H1 (cell line): ENCODE results near the gene TUBGCP6. TPM values are rescaled to one million over a fixed set of nuclear protein-coding genes. Genes with fewer than 3 reads are reported as not detected.
A peak's percentile ranks its signal among the peaks of the same experiment; 100 is the strongest.

Experiments used
- CTCF ChIA-PET: fragments of 300-600 bp; sonication (Branson Sonifier 250); formaldehyde crosslinking; loops from one replicate; lab custom pipeline; 2021; ENCODE audit not compliant: partially characterized antibody; lab: Charles Lee
- POLR2A ChIA-PET: fragments of 300-600 bp; sonication (Branson Sonifier 250); formaldehyde crosslinking; loops from one replicate; lab custom pipeline; 2021; ENCODE audit warnings: inconsistent platforms; ENCODE audit not compliant: partially characterized antibody; lab: Charles Lee
- DNase-seq, 2 experiments: peaks; one replicate each; pipeline versions ENCODE4 v3.0.0 to v3.0.0-alpha.2; 2010 to 2022; ENCODE audit warnings: low spot score in 2 of 2, low read depth in 1 of 2, mixed read lengths in 1 of 2
- FAIRE-seq: peaks from 2 replicates; lab custom pipeline; 2011; peaks lifted over from hg19 to GRCh38; lab: Jason Lieb, UNC
- H2AFZ ChIP-seq: 2 replicates; pipeline ENCODE4 v1.8.1; 2012; ENCODE audit warnings: low read length, inconsistent platforms
- H2AK5ac ChIP-seq: 2 replicates; pipeline ENCODE4 v1.6.1; 2013; ENCODE audit warnings: low read depth, low read length
- H2BK120ac ChIP-seq: replicated peaks from 2 replicates; pipeline ENCODE3; 2013; ENCODE audit warnings: low read depth, low read length, inconsistent platforms
- H2BK12ac ChIP-seq: 2 replicates; pipeline ENCODE4 v1.6.1; 2013; ENCODE audit warnings: low read depth, low read length
- H2BK15ac ChIP-seq: 2 replicates; pipeline ENCODE4 v1.6.1; 2013; ENCODE audit warnings: low read length
- H2BK20ac ChIP-seq: 2 replicates; pipeline ENCODE4 v1.6.1; 2013; ENCODE audit warnings: low read length
- H2BK5ac ChIP-seq: 2 replicates; pipeline ENCODE4 v1.6.1; 2013; ENCODE audit warnings: low read depth, low read length
- H3K14ac ChIP-seq: 2 replicates; pipeline ENCODE4 v1.6.1; 2013; ENCODE audit warnings: inconsistent platforms; ENCODE audit not compliant: insufficient read length
- H3K18ac ChIP-seq: 2 replicates; pipeline ENCODE4 v1.6.1; 2013; ENCODE audit warnings: low read length; ENCODE audit errors: extremely low read depth
- H3K23ac ChIP-seq: 2 replicates; pipeline ENCODE4 v1.6.1; 2013; ENCODE audit warnings: inconsistent platforms; ENCODE audit not compliant: insufficient read length
- H3K23me2 ChIP-seq: 2 replicates; pipeline ENCODE4 v1.6.1; 2013; ENCODE audit warnings: low read depth, low read length
- H3K27ac ChIP-seq: 2 replicates; pipeline ENCODE4 v1.6.1; 2011; ENCODE audit warnings: low read depth, low read length, inconsistent platforms
- H3K27me3 ChIP-seq, 4 experiments: replicated peaks in 1 of 4; 1 replicate in 1 of 4; 2 replicates in 3 of 4; pipeline versions ENCODE4 v1.6.1 to v1.8.1; 2011 to 2013; ENCODE audit warnings: low read length in 3 of 4, mild to moderate bottlenecking in 3 of 4, inconsistent platforms in 2 of 4, mixed read lengths in 2 of 4, moderate library complexity in 1 of 4; ENCODE audit not compliant: control insufficient read depth in 3 of 4, insufficient read depth in 3 of 4; ENCODE audit errors: extremely low read depth in 1 of 4
- H3K36me3 ChIP-seq, 4 experiments: 2 replicates each; pipeline versions ENCODE4 v1.6.1 to v1.8.1; 2011 to 2013; ENCODE audit warnings: mild to moderate bottlenecking in 4 of 4, low read length in 3 of 4, moderate library complexity in 2 of 4, control low read depth in 1 of 4, inconsistent platforms in 1 of 4; ENCODE audit not compliant: insufficient read depth in 4 of 4, control insufficient read depth in 2 of 4
- H3K4ac ChIP-seq: replicated peaks from 2 replicates; pipeline ENCODE3; 2013; ENCODE audit warnings: low read length, low read depth, mixed read lengths, inconsistent platforms; ENCODE audit not compliant: insufficient read length
- H3K4me1 ChIP-seq, 4 experiments: replicated peaks in 1 of 4; 1 replicate in 1 of 4; 2 replicates in 3 of 4; pipeline versions ENCODE4 v1.6.1 to v1.8.1; 2011 to 2013; ENCODE audit warnings: low read length in 3 of 4, inconsistent platforms in 2 of 4, mixed read lengths in 1 of 4; ENCODE audit not compliant: insufficient read depth in 4 of 4, control insufficient read depth in 3 of 4
- H3K4me2 ChIP-seq, 2 experiments: 2 replicates each; pipeline versions ENCODE4 v1.6.1 to v1.8.1; 2011 to 2013; ENCODE audit warnings: low read depth in 2 of 2, low read length in 2 of 2, control low read depth in 1 of 2, inconsistent platforms in 1 of 2, mild to moderate bottlenecking in 1 of 2; ENCODE audit not compliant: insufficient read depth in 1 of 2
- H3K4me3 ChIP-seq, 4 experiments: fragments of 200-600, 300-600 bp in 1 of 4; sonication (generic), shearing (Covaris generic), sonication (Bioruptor Twin) in 1 of 4; 2 replicates each; pipeline versions ENCODE4 v1.5.1 to v1.8.1; 2011 to 2016; ENCODE audit warnings: low read length in 4 of 4, low read depth in 3 of 4, control low read depth in 2 of 4, inconsistent platforms in 2 of 4, mild to moderate bottlenecking in 2 of 4, mixed read lengths in 1 of 4, moderate library complexity in 1 of 4; ENCODE audit not compliant: insufficient read depth in 2 of 4; ENCODE audit errors: extremely low read depth in 1 of 4
- H3K56ac ChIP-seq: replicated peaks from 2 replicates; pipeline ENCODE3; 2013; ENCODE audit warnings: low read depth, mild to moderate bottlenecking, mixed read lengths, low read length, inconsistent platforms; ENCODE audit not compliant: insufficient read length
- H3K79me1 ChIP-seq: 2 replicates; pipeline ENCODE4 v1.6.1; 2013; ENCODE audit warnings: low read depth, low read length, control low read depth
- H3K79me2 ChIP-seq, 2 experiments: 2 replicates each; pipeline versions ENCODE4 v1.6.1 to v1.8.1; 2012 to 2013; ENCODE audit warnings: low read length in 2 of 2, mild to moderate bottlenecking in 2 of 2, inconsistent platforms in 1 of 2; ENCODE audit not compliant: insufficient read depth in 2 of 2, control insufficient read depth in 1 of 2
- H3K9ac ChIP-seq, 4 experiments: replicated peaks in 1 of 4; 1 replicate in 1 of 4; 2 replicates in 3 of 4; pipeline versions ENCODE4 v1.6.1 to v1.8.1; 2011 to 2013; ENCODE audit warnings: low read depth in 3 of 4, low read length in 3 of 4, control low read depth in 2 of 4, mild to moderate bottlenecking in 2 of 4, moderate library complexity in 2 of 4, inconsistent platforms in 1 of 4; ENCODE audit errors: extremely low read depth in 1 of 4
- H3K9me3 ChIP-seq, 2 experiments: 2 replicates each; pipeline versions ENCODE4 v1.6.1 to v1.8.1; 2012 to 2013; ENCODE audit warnings: mild to moderate bottlenecking in 2 of 2, moderate library complexity in 2 of 2, control low read depth in 1 of 2, inconsistent platforms in 1 of 2, low read depth in 1 of 2, low read length in 1 of 2, mixed read lengths in 1 of 2; ENCODE audit not compliant: insufficient read depth in 2 of 2
- H4K20me1 ChIP-seq, 2 experiments: replicated peaks in 1 of 2; 2 replicates each; pipeline versions ENCODE3 to v1.8.1; 2011 to 2013; ENCODE audit warnings: inconsistent platforms in 2 of 2, low read length in 2 of 2, mild to moderate bottlenecking in 1 of 2; ENCODE audit not compliant: insufficient read depth in 2 of 2, control insufficient read depth in 1 of 2
- H4K5ac ChIP-seq: 2 replicates; pipeline ENCODE4 v1.6.1; 2013; ENCODE audit warnings: low read length, low read depth, mixed read lengths, inconsistent platforms; ENCODE audit not compliant: insufficient read length
- H4K8ac ChIP-seq: 2 replicates; pipeline ENCODE4 v1.8.0; 2013; ENCODE audit warnings: mild to moderate bottlenecking, moderate library complexity, low read length, inconsistent platforms; ENCODE audit not compliant: insufficient read depth; ENCODE audit errors: extremely low read depth
- H4K91ac ChIP-seq: replicated peaks from 2 replicates; pipeline ENCODE3; 2013; ENCODE audit warnings: low read length, mixed read lengths, inconsistent platforms; ENCODE audit not compliant: insufficient read length
- BACH1 ChIP-seq: IDR thresholded peaks from 2 replicates; pipeline ENCODE4 v1.6.1; 2012; ENCODE audit warnings: low read length, improper control_type of control experiment
- FOSL1 ChIP-seq: IDR thresholded peaks from 2 replicates; pipeline ENCODE4 v1.6.1; 2011; ENCODE audit warnings: mild to moderate bottlenecking, low read depth, low read length, moderate library complexity; ENCODE audit not compliant: insufficient read depth
- HDAC6 ChIP-seq: IDR thresholded peaks from one replicate; pipeline ENCODE4 v1.7.1; 2012; ENCODE audit warnings: low read depth, mild to moderate bottlenecking, inconsistent platforms, low read length, moderate library complexity
- JUND ChIP-seq: IDR thresholded peaks from 2 replicates; pipeline ENCODE4 v1.6.1; 2011; ENCODE audit warnings: mild to moderate bottlenecking, improper control_type of control experiment, low read length
- POLR2AphosphoS5 ChIP-seq: IDR thresholded peaks from 2 replicates; pipeline ENCODE4 v1.6.1; 2011; ENCODE audit warnings: low read depth, low read length
- RNF2 ChIP-seq: fragments of 200-900, 300-1000 bp; sonication (generic); IDR thresholded peaks from 2 replicates; pipeline ENCODE4 v1.7.1; 2016; ENCODE audit warnings: borderline replicate concordance, low read depth, mild to moderate bottlenecking, antibody characterized with exemption, low read length; ENCODE audit not compliant: poor library complexity, severe bottlenecking; ENCODE audit errors: missing control alignments
- RXRA ChIP-seq: IDR thresholded peaks from 2 replicates; pipeline ENCODE4 v1.6.1; 2011; ENCODE audit warnings: low read depth, mild to moderate bottlenecking, low read length, moderate library complexity; ENCODE audit not compliant: insufficient read depth
- SP1 ChIP-seq: IDR thresholded peaks from 2 replicates; pipeline ENCODE4 v1.6.1; 2011; ENCODE audit warnings: low read depth, low read length
- SP4 ChIP-seq: IDR thresholded peaks from 2 replicates; pipeline ENCODE4 v1.6.1; 2012; ENCODE audit warnings: low read length, inconsistent platforms
- TAF1 ChIP-seq: IDR thresholded peaks from 2 replicates; pipeline ENCODE4 v1.6.1; 2011; ENCODE audit warnings: mild to moderate bottlenecking, low read depth, low read length
- TAF7 ChIP-seq: optimal IDR thresholded peaks from 2 replicates; pipeline ENCODE3; 2011; ENCODE audit warnings: low read depth, mild to moderate bottlenecking, inconsistent platforms, low read length, moderate library complexity, borderline replicate concordance
- TCF12 ChIP-seq: IDR thresholded peaks from 2 replicates; pipeline ENCODE4 v1.6.1; 2011; ENCODE audit warnings: low read depth, mild to moderate bottlenecking, low read length
- ZNF274 ChIP-seq: IDR thresholded peaks from 2 replicates; pipeline ENCODE4 v1.7.0; 2012; ENCODE audit warnings: low read length, borderline replicate concordance; ENCODE audit errors: extremely low read depth
- WGBS, 2 experiments: shearing (Covaris generic) in 1 of 2; methylation state at CpG; one replicate each; pipeline versions ENCODE4 v1.1.6 to v1.1.7; 2013 to 2015; ENCODE audit warnings: low lambda C conversion rate in 2 of 2, mixed read lengths in 2 of 2, inconsistent platforms in 1 of 2, low coverage in 1 of 2, missing lambda C conversion rate in 1 of 2; ENCODE audit not compliant: insufficient replicate concordance in 2 of 2, insufficient coverage in 1 of 2, insufficient read length in 1 of 2; ENCODE audit errors: extremely low coverage in 1 of 2, missing lambda C conversion rate in 1 of 2; 5-methylcytosine and 5-hydroxymethylcytosine counted together
- polyA plus RNA-seq, 7 experiments: library from polyadenylated mRNA; depleted of rRNA in 3 of 7; stranded (reverse) in 5 of 7; unstranded in 2 of 7; fragments of >200 nt in 5 of 7; fragments of 200-250 nt in 2 of 7; gene quantifications; 1 replicate in 5 of 7; 2 replicates in 1 of 7; 4 replicates in 1 of 7; pipeline versions ENCODE4 v1.2.1 to v1.2.3, GENCODE V29; 2011 to 2013; ENCODE audit warnings: missing spikeins in 2 of 7, mixed read lengths in 2 of 7
- total RNA-seq: library from RNA; stranded (reverse); fragmentation: NEBNext Ultra II Directional; extraction: Animal tissue kit (Norgen Biotek cat#: 25700); gene quantifications from 2 replicates; pipeline ENCODE4 v1.2.1, GENCODE V29; 2021

TUBGCP6 gene
- total and polyA plus RNA-seq, 2 of the 8 experiments (the other 6 are each of a cell fraction or from before 2014, with no cell fraction given) = 24.2 to 24.7 TPM

- CTCF ChIA-PET = interaction anchor here (0.6 to 3.7 kb wide), 25 partner anchors 9 to 246 kb away, joined by 3 to 30 read pairs (median 4); partner anchors contain the start of gene MAPK12
- no peak overlapping the region for H2BK20ac ChIP-seq
- WGBS, 2 experiments = 21% methylated on average over 23 of the region's 36 CpGs; no CpG with 5 or more reads in 1 of the 2 experiments
- H3K23ac ChIP-seq = no peak overlapping the region
- H3K4me3 ChIP-seq = peak overlapping the region; percentile 54 to 80 (median 72)
- H3K56ac ChIP-seq = no peak overlapping the region
- H3K36me3 ChIP-seq = no peaks in the 10 kb centered on the region
- no peaks in the 10 kb centered on the region for H3K79me2 ChIP-seq
- H3K27me3 ChIP-seq = no peaks in the 10 kb centered on the region
- H4K8ac ChIP-seq = peak overlapping the region; percentile 88; the same call in 1 of the 2 replicates
- H3K4ac ChIP-seq = peak overlapping the region; percentile 98
- peak overlapping the region; percentile 27 for H4K91ac ChIP-seq
- H2AFZ ChIP-seq = no peak overlapping the region; the same call in 1 of the 2 replicates
- DNase-seq (no peak), FAIRE-seq (no peak)
- no peak overlapping the region for H2AK5ac ChIP-seq
- H3K4me2 ChIP-seq = peak overlapping the region; percentile 68 to 99
- H3K79me1 ChIP-seq = 0 out of 2 replicates have a peak, but pooled peaks cover 3% of the 10 kb centered on the region
- POLR2A ChIA-PET = interaction anchor here (0.9 to 1.9 kb wide), 11 partner anchors 8 to 49 kb away, joined by 3 to 5 read pairs (median 4); partner anchors contain the start of gene MAPK12
- peak overlapping the region; percentile 68; the same call in 1 of the 2 replicates for H2BK12ac ChIP-seq
- H3K4me1 ChIP-seq = peaks cover 0 to 12% (median 8%) of the 10 kb centered on the region in 4 experiments; a peak in 6 of 7 replicates
- 0 out of 2 replicates have a peak overlapping the region, but pooled peaks have one; percentile 81 for H2BK15ac ChIP-seq
- no peak overlapping the region for H3K14ac ChIP-seq
- H4K5ac ChIP-seq = peak overlapping the region; percentile 88
- H3K27ac ChIP-seq = no peak overlapping the region
- peak overlapping the region in 1 of 4 experiments; percentile 13; a peak in 3 of 7 replicates for H3K9ac ChIP-seq
- peak overlapping the region; percentile 71 for H3K18ac ChIP-seq
- H2BK120ac ChIP-seq = no peak overlapping the region
- peaks cover 0 to 15% of the 10 kb centered on the region in 2 experiments for H4K20me1 ChIP-seq
- no peaks in the 10 kb centered on the region for H3K9me3 ChIP-seq
- no peak overlapping the region for H2BK5ac ChIP-seq
- peaks cover 12% of the 10 kb centered on the region for H3K23me2 ChIP-seq
- TF ChIP-seq POLR2AphosphoS5 = 0 out of 2 replicates have a peak, but pooled peaks have one; percentile 3
- TF ChIP-seq BACH1 = 0 out of 2 replicates have a peak, but pooled peaks have one; percentile 2
- no peak for TF ChIP-seq HDAC6
- no peak for TF ChIP-seq TCF12
- peak; percentile 5; the same call in 1 of the 2 replicates for TF ChIP-seq TAF1
- TF ChIP-seq FOSL1 = no peak
- no peak for TF ChIP-seq RXRA
- TF ChIP-seq SP1 = no peak
- TF ChIP-seq JUND = no peak
- no peak for TF ChIP-seq TAF7
- no peak for TF ChIP-seq SP4
- TF ChIP-seq ZNF274 = no peak
- no peak for TF ChIP-seq RNF2
Observed at GRCh38 chr22:50251477-50252081, 6.8 kb upstream of the TUBGCP6 start.
